Calu3 (cell line): ENCODE data around the gene THBS2. TPM values are rescaled to one million over a fixed set of nuclear protein-coding genes. Genes with fewer than 3 reads are reported as not detected.

Experiments used
- BruUV-seq: library from RNA; stranded (reverse); fragments of 400-500 nt; replicated peaks from 2 replicates; lab custom pipeline; 2021; lab: Mats Ljungman, UMichigan
- CTCF ChIA-PET: fragments of 300-600 bp; sonication (Branson Sonifier 250); formaldehyde crosslinking; loops from one replicate; lab custom pipeline; 2022; ENCODE audit warnings: antibody characterized with exemption; lab: Charles Lee
- DNase-seq: peaks from one replicate; pipeline ENCODE4 v3.0.0; 2022
- H3K27ac Mint-ChIP-seq: one replicate; pipeline ENCODE4 v1.8.0; 2022; ENCODE audit warnings: mixed read lengths; ENCODE audit not compliant: unreplicated experiment
- H3K27me3 Mint-ChIP-seq: one replicate; pipeline ENCODE4 v1.8.0; 2022; ENCODE audit warnings: mixed read lengths; ENCODE audit not compliant: unreplicated experiment
- H3K36me3 Mint-ChIP-seq: one replicate; pipeline ENCODE4 v1.8.0; 2022; ENCODE audit warnings: mild to moderate bottlenecking, moderate library complexity, mixed read lengths; ENCODE audit not compliant: insufficient read depth, unreplicated experiment
- H3K4me1 Mint-ChIP-seq: one replicate; pipeline ENCODE4 v1.8.0; 2022; ENCODE audit warnings: mild to moderate bottlenecking, low read depth, mixed read lengths; ENCODE audit not compliant: unreplicated experiment
- H3K4me3 Mint-ChIP-seq: one replicate; pipeline ENCODE4 v1.8.0; 2022; ENCODE audit warnings: mild to moderate bottlenecking, low read depth, moderate library complexity, mixed read lengths; ENCODE audit not compliant: unreplicated experiment
- H3K9me3 Mint-ChIP-seq: one replicate; pipeline ENCODE4 v1.8.0; 2022; ENCODE audit warnings: low read depth, mixed read lengths; ENCODE audit not compliant: unreplicated experiment
- CTCF ChIP-seq: fragments of 200-600 bp; IDR thresholded peaks from one replicate; pipeline ENCODE4 v1.8.0; 2022; ENCODE audit warnings: antibody characterized with exemption; ENCODE audit not compliant: unreplicated experiment
- intact Hi-C: fragments of 100-400 bp; cut with micrococcal nuclease; formaldehyde crosslinking; loops from one replicate; pipeline ENCODE4 v1.10.0; 2022; ENCODE audit not compliant: unreplicated experiment
- total RNA-seq: library from RNA; stranded (reverse); gene quantifications from 2 replicates; pipeline ENCODE4 v1.2.3, GENCODE V29; 2022

THBS2 gene
- total RNA-seq, 1 experiment from 2014 or later = not detected

DNA sequence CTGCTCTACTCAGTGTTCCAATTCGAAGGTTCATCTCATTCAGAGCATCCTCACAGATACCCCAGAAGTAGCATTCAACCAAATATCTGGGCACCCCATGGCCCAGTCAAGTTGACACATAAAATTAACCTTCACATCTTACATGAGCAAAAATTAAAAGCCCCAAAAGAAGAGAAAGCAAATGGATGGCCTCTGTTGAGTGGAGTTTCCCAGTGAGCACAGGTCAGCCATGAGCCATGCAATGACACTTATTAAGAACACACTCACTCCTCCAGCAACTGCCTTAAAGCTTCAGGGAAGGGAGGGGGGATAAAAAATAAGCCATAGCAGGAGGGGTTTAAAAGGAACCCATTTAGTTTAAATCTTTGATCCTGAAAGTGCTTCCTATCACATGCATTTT, 14.6 kb upstream of the THBS2 start:
- CTCF ChIA-PET = interaction anchor here (0.6 kb wide), 1 partner anchor 24 kb away, joined by 3 read pairs; no protein-coding TSS in a partner anchor
- TF ChIP-seq CTCF = no peak
- Mint-ChIP-seq H3K36me3 (no peaks in the 10 kb centered on the region), H3K4me1 (no peaks in the 10 kb centered on the region), H3K9me3 (peaks cover 10% of the 10 kb centered on the region), H3K4me3 (no peak overlapping the region), H3K27me3 (no peaks in the 10 kb centered on the region), H3K27ac (no peak overlapping the region)
- intact Hi-C loops = no loop called here
- no peak for DNase-seq
- no TSS peak for BruUV-seq

- no peak for DNase-seq
- CTCF ChIA-PET = no interaction called here
Observed at GRCh38 chr6:169266746-169267591, 13.3 kb upstream of the THBS2 start.

DNA sequence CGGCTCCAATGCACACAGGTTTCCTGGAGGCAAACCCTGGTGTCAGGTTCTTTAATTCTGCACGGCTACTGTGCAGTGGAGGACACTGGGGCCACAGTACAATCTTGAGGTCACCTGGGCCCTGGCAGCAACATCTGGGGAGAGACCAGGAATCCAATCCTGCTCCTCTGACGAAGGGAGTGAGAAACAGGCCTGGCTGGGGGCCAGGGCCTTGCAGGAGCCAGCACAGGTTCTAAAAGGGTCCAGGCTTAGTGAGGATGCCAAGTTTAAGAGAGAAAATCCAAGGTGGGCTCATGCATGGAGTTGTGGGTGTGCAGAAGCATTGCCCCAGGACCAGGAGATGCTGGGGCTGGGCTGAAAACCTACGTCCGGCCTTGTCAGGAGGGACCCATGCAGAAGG, 12.6 kb upstream of the THBS2 start:
- Mint-ChIP-seq H3K27ac (no peak overlapping the region), H3K4me3 (no peak overlapping the region), H3K27me3 (no peaks in the 10 kb centered on the region), H3K36me3 (no peaks in the 10 kb centered on the region), H3K4me1 (no peaks in the 10 kb centered on the region), H3K9me3 (peaks cover 10% of the 10 kb centered on the region)
- DNase-seq = no peak
- TF ChIP-seq CTCF = no peak
- CTCF ChIA-PET = no interaction called here
- intact Hi-C loops = no loop called here
- BruUV-seq = no TSS peak

More at GRCh38 chr6:169266746-169267591, 13.3 kb upstream of the THBS2 start:
- Mint-ChIP-seq H3K27me3 (no peaks in the 10 kb centered on the region), H3K36me3 (no peaks in the 10 kb centered on the region), H3K9me3 (peaks cover 10% of the 10 kb centered on the region), H3K4me3 (no peak overlapping the region), H3K27ac (no peak overlapping the region), H3K4me1 (no peaks in the 10 kb centered on the region)
- no peak for TF ChIP-seq CTCF
- intact Hi-C loops = no loop called here
- BruUV-seq = no TSS peak

- CTCF ChIA-PET = no interaction called here
- no TSS peak for BruUV-seq
- no peak overlapping the region for H3K4me3 Mint-ChIP-seq
- H3K4me1 Mint-ChIP-seq = no peaks in the 10 kb centered on the region
- intact Hi-C loops = no loop called here
- peaks cover 8% of the 10 kb centered on the region for H3K9me3 Mint-ChIP-seq
- H3K27ac Mint-ChIP-seq = no peak overlapping the region
- TF ChIP-seq CTCF = no peak
- no peaks in the 10 kb centered on the region for H3K27me3 Mint-ChIP-seq
- no peak for DNase-seq
- no peaks in the 10 kb centered on the region for H3K36me3 Mint-ChIP-seq
Observed at GRCh38 chr6:169265486-169266131, 12.0 kb upstream of the THBS2 start.
